Calu3 (cell line): ENCODE results near the gene PMM2. TPM values are rescaled to one million over a fixed set of nuclear protein-coding genes. Genes with fewer than 3 reads are reported as not detected.

ENCODE experiments used
- BruUV-seq: library from RNA; stranded (reverse); fragments of 400-500 nt; replicated peaks from 2 replicates; lab custom pipeline; 2021; lab: Mats Ljungman, UMichigan
- CTCF ChIA-PET: fragments of 300-600 bp; sonication (Branson Sonifier 250); formaldehyde crosslinking; loops from one replicate; lab custom pipeline; 2022; ENCODE audit warnings: antibody characterized with exemption; lab: Charles Lee
- DNase-seq: peaks from one replicate; pipeline ENCODE4 v3.0.0; 2022
- H3K27ac Mint-ChIP-seq: one replicate; pipeline ENCODE4 v1.8.0; 2022; ENCODE audit warnings: mixed read lengths; ENCODE audit not compliant: unreplicated experiment
- H3K27me3 Mint-ChIP-seq: one replicate; pipeline ENCODE4 v1.8.0; 2022; ENCODE audit warnings: mixed read lengths; ENCODE audit not compliant: unreplicated experiment
- H3K36me3 Mint-ChIP-seq: one replicate; pipeline ENCODE4 v1.8.0; 2022; ENCODE audit warnings: mild to moderate bottlenecking, moderate library complexity, mixed read lengths; ENCODE audit not compliant: insufficient read depth, unreplicated experiment
- H3K4me1 Mint-ChIP-seq: one replicate; pipeline ENCODE4 v1.8.0; 2022; ENCODE audit warnings: mild to moderate bottlenecking, low read depth, mixed read lengths; ENCODE audit not compliant: unreplicated experiment
- H3K4me3 Mint-ChIP-seq: one replicate; pipeline ENCODE4 v1.8.0; 2022; ENCODE audit warnings: mild to moderate bottlenecking, low read depth, moderate library complexity, mixed read lengths; ENCODE audit not compliant: unreplicated experiment
- H3K9me3 Mint-ChIP-seq: one replicate; pipeline ENCODE4 v1.8.0; 2022; ENCODE audit warnings: low read depth, mixed read lengths; ENCODE audit not compliant: unreplicated experiment
- intact Hi-C: fragments of 100-400 bp; cut with micrococcal nuclease; formaldehyde crosslinking; loops from one replicate; pipeline ENCODE4 v1.10.0; 2022; ENCODE audit not compliant: unreplicated experiment
- total RNA-seq: library from RNA; stranded (reverse); gene quantifications from 2 replicates; pipeline ENCODE4 v1.2.3, GENCODE V29; 2022
- TF ChIP-seq, protein P1 (sequence below): fragments of 200-600 bp; IDR thresholded peaks from one replicate; pipeline ENCODE4 v1.8.0; 2022; ENCODE audit warnings: antibody characterized with exemption; ENCODE audit not compliant: unreplicated experiment

PMM2 gene
- total RNA-seq, 1 experiment from 2014 or later: 88.3 TPM

DNA sequence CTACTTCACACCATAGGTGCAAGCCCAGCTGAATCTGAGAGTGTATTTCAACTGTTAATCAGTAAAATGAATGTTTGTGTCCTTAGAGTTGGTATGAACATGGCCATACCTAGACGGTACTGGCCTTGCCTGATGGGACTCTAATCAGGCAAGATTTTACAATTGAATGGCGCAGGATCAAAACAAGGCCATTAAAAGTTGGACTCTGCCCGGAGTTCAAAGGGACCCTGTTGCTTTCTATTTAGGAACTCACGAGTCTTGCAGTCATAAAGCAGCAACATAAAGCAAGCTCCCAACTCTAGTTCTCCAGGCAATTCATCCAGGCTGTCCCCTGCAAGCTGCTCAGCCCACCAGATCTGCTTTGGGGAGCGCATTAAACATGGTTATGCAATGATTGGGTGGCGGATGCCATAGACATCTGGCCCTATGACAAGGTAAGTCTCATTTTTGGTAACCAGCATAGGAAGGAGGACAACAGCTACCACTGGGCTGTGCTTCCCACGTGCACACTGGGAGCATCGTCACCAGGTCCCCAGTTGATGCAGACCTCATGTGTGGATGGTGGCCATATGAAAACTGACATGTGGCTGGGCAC, 9.0 kb upstream of the PMM2 start:
- H3K9me3 Mint-ChIP-seq: no peaks in the 10 kb centered on the region
- DNase-seq: no peak
- no peak overlapping the region for H3K4me3 Mint-ChIP-seq
- BruUV-seq: no TSS peak
- intact Hi-C loops: no loop called here
- no peaks in the 10 kb centered on the region for H3K36me3 Mint-ChIP-seq
- no peaks in the 10 kb centered on the region for H3K4me1 Mint-ChIP-seq
- TF ChIP-seq, protein P1, sequence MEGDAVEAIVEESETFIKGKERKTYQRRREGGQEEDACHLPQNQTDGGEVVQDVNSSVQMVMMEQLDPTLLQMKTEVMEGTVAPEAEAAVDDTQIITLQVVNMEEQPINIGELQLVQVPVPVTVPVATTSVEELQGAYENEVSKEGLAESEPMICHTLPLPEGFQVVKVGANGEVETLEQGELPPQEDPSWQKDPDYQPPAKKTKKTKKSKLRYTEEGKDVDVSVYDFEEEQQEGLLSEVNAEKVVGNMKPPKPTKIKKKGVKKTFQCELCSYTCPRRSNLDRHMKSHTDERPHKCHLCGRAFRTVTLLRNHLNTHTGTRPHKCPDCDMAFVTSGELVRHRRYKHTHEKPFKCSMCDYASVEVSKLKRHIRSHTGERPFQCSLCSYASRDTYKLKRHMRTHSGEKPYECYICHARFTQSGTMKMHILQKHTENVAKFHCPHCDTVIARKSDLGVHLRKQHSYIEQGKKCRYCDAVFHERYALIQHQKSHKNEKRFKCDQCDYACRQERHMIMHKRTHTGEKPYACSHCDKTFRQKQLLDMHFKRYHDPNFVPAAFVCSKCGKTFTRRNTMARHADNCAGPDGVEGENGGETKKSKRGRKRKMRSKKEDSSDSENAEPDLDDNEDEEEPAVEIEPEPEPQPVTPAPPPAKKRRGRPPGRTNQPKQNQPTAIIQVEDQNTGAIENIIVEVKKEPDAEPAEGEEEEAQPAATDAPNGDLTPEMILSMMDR: no peak
- no peak overlapping the region for H3K27ac Mint-ChIP-seq
- H3K27me3 Mint-ChIP-seq: peaks cover 8% of the 10 kb centered on the region
- CTCF ChIA-PET: interaction anchor here (0.6 to 0.7 kb wide), 2 partner anchors 9 to 234 kb away, joined by 3 read pairs; partner anchors contain the start of genes PMM2 and TMEM186

DNA sequence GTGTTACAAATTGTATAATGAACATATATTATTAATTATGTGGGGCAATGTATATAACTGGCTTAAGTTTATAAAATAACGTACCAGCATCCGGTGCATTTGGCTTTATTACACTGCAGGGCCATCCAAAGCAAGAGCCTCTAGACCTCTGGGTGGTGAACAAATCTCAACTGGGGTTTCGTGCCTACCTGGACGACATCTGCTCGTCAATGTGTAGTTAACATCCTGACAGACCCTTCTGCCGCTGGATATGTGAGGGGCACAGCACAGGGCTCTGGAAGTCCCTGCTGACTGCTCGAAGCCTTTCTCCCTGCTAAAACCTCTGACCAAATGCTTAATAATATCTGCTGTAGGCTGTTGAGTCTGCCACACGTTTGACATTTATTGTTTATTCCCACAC, 2.5 kb upstream of the PMM2 start:
- intact Hi-C loops: loop anchor here (5.0 kb wide), 2 partner anchors 87 to 118 kb away; partner anchors contain the start of gene LITAFD
- H3K9me3 Mint-ChIP-seq: no peaks in the 10 kb centered on the region
- CTCF ChIA-PET: no interaction called here
- H3K4me1 Mint-ChIP-seq: peaks cover 32% of the 10 kb centered on the region
- H3K4me3 Mint-ChIP-seq: no peak overlapping the region
- DNase-seq: no peak
- TF ChIP-seq, protein P1: no peak
- H3K36me3 Mint-ChIP-seq: peaks cover 45% of the 10 kb centered on the region
- no TSS peak for BruUV-seq
- H3K27me3 Mint-ChIP-seq: no peaks in the 10 kb centered on the region
- H3K27ac Mint-ChIP-seq: no peak overlapping the region

GRCh38 chr16:8795818-8796217, 1.8 kb upstream of the PMM2 start:
- no TSS peak for BruUV-seq
- Mint-ChIP-seq H3K27me3 (no peaks in the 10 kb centered on the region), H3K4me3 (no peak overlapping the region), H3K36me3 (peaks cover 45% of the 10 kb centered on the region), H3K4me1 (peaks cover 32% of the 10 kb centered on the region), H3K27ac (no peak overlapping the region), H3K9me3 (no peaks in the 10 kb centered on the region)
- intact Hi-C loops: loop anchor here (5.0 kb wide), 2 partner anchors 86 to 119 kb away; partner anchors contain the start of gene LITAFD
- TF ChIP-seq, protein P1: no peak
- no peak for DNase-seq
- CTCF ChIA-PET: no interaction called here

DNA sequence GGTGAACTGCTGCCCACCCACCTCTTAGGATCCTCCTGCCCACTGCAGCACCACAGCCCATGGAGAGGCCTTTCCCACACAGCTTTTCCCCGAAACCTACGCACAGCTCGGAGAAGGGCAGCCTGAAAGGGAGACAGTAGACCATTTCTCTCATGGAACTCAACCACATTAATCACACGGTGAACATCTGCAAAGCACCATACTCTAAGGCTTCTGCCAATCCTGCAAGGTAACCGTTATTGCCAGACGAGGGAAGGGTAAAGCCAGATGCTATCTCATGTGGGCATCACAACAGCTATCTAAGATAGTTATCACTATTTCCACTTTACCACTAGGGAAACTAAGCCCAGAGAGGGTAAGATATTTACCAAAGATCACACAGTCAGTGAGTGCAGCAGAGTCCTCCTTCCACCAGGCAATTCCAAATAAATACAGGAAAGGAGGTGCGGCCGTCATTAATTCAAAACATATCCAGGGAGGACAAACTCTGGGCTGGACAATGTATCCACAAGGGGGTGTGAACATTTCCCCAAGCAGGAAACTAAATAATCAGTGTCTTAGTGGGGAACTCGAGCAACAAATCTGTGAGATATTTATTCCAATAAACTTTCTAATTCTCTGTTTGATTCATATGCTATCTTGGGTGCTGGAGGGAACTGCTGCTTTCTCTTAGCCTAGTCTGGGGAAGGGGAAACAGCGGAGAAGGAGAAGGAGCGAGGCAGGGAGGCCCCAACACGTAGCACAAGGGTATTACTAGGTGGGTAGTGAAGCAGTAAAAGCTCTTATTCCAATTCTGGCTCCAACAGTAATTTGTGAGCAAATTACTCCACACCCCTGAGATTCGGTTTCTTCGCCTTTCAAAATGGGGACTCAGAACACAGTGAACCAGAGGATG, 923 bp upstream of the PMM2 start:
- peaks cover 34% of the 10 kb centered on the region for H3K4me1 Mint-ChIP-seq
- H3K27ac Mint-ChIP-seq: peak overlapping the region; percentile 44
- CTCF ChIA-PET: interaction anchor here (0.9 to 1.6 kb wide), 5 partner anchors 9 to 212 kb away, joined by 3 read pairs; partner anchors contain the start of gene CARHSP1
- no peaks in the 10 kb centered on the region for H3K9me3 Mint-ChIP-seq
- peak overlapping the region; percentile 99 for H3K4me3 Mint-ChIP-seq
- no peaks in the 10 kb centered on the region for H3K27me3 Mint-ChIP-seq
- intact Hi-C loops: loop anchor here (5.0 kb wide), 2 partner anchors 86 to 119 kb away; partner anchors contain the start of gene LITAFD
- H3K36me3 Mint-ChIP-seq: peaks cover 51% of the 10 kb centered on the region
- TF ChIP-seq, protein P1: no peak
- BruUV-seq: TSS peak; percentile 83
- DNase-seq: no peak
